SH-SY5Y (cell line): ENCODE measurements around the gene VAMP1.

Experiments used
- GATA2 ChIP-seq: IDR thresholded peaks from 2 replicates; pipeline ENCODE4 v1.6.1; 2011; ENCODE audit warnings: mild to moderate bottlenecking, low read depth, low read length
- GATA3 ChIP-seq: IDR thresholded peaks from 2 replicates; pipeline ENCODE4 v1.6.1; 2011; ENCODE audit warnings: low read depth, mild to moderate bottlenecking, low read length, moderate library complexity

DNA sequence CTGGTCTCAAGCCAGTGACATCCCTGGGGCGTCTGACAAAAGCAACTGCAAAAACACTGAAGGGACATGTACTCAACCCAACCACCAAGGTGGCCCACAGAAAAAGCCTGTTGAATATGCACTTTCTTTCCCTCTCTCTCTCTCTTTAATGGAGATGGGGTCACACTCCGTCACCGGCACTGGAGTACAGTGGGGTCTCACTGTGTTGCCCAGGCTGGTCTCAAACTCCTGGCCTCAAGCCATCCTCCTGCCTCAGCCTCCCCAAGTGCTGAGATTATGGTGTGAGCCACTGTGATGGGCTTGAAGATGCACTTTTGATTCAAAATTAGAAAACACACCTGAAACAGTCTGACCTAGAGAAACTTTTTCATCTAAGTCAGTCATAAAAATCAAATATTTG is 32.9 kb downstream of the VAMP1 start:
- TF ChIP-seq GATA3 (no peak), GATA2 (no peak)
